ENCODE data around the gene AUH.

- TF ChIP-seq CTCF (IDR thresholded peaks at IDR 0.05; ENCODE audit: poor library complexity, severe bottlenecking) = no peak
- no peak for TF ChIP-seq EZH2 (IDR thresholded peaks at IDR 0.05; ENCODE audit: borderline replicate concordance, insufficient read depth, low read length, poor library complexity, severe bottlenecking)
- TF ChIP-seq POLR2AphosphoS5 (IDR thresholded peaks at IDR 0.05) = no peak
- no peak for TF ChIP-seq REST (IDR thresholded peaks at IDR 0.05; ENCODE audit: borderline replicate concordance)
These were observed 13.2 kb upstream of the AUH start for GRCh38 chr9:91374939-91375338.
